ENCODE data around the gene TENM4.

TENM4 gene

DNA sequence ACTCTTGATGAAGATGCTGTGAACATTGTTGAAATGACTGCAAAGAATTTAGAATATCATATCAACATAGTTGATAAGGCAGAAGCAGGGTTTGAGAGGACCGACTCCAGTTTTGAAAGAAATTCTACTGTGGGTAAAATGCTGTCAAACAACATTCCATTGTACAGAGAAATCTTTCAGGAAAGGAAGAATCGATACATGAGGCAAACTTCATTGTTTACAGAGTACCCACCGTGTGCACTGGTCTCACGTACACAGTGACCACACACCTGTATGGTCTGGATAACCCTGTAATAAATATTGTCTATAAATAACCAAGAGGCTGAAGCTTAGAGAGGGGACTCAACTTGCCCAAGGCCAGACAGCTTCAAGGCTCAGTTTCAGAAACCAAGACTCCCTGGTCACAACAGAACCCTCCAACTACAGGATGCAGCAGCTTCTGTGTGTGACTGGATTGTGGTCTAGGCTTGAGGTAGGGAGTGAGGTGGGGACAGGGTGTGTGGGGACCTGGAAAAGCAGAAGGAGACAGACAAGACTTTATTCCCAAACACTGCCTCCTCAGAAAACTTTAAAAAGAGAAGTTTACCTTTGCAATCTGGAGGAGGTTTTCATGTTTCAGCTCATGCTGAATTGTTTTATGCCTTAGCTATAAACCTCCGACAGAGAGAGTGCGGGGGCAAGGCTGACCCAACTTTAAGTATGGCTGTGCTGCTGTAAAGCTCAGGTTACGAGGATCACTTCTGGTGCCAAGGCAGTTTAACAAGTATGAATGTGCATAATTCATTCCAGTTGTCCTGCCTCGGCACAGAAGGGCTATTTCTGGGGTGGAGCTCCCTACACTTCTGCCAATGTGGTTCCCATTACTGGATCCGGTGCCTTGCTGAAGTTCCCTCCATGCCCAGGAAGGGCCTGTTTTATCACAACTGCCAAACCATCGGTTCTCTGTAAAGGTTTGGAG lies 493.6 kb downstream of the TENM4 start:
- no peak for DNase-seq

DNA sequence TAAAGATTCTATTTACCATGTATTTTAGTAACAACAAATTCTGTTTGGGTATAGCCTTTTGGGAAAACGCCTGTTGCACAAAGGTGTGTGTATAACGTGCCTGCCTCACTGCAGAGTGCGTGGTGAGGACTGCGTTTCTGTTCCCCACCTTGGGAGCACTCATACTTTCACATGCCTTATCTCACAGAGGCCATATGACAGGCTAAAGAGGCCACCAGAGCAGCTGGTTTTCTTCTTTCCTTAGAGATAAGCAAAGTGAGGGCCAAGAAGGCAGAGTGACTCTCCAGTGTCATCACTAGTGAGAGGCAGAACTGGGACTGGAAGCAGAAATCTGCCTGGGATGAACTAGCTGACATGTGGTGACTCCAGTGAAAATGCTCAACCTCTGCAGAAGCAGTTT lies 497.0 kb downstream of the TENM4 start:
- DNase-seq, result no peak

- no peak for DNase-seq
These were observed 497.7 kb downstream of the TENM4 start for GRCh38 chr11:78943154-78943553.

DNA sequence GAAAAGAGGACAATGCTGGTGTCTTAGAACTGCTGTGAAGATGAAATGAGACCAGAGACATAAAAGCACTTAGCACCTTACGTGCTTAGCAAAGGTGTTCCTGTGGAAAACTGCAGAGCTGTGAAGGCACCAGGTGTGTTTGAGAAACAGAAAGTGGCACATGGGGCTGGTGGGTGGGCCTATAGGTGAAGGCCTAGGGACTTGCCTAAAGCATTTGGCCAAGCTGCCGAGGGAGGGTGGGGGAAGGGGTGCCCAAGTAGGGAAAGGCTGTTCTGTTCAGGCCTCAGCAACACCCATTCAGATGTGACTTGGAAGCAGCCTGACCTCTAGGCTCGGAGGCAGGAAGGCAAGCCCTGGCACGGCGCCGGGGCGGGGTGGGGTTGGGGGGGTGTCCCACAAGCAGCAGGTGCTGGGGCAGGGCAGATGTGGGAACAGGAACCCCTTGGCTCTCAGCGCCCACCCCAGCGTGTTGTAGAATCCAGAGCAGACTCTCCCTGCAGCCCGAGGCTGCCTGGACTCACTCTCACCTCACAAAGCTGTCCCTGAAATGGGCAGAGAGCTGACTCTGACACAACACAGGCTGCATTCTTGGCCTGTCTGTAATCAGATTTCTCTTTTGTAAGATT lies 499.5 kb downstream of the TENM4 start:
- DNase-seq, result no peak

- no peak for DNase-seq
These were observed 500.2 kb downstream of the TENM4 start for GRCh38 chr11:78940500-78941225.

DNA sequence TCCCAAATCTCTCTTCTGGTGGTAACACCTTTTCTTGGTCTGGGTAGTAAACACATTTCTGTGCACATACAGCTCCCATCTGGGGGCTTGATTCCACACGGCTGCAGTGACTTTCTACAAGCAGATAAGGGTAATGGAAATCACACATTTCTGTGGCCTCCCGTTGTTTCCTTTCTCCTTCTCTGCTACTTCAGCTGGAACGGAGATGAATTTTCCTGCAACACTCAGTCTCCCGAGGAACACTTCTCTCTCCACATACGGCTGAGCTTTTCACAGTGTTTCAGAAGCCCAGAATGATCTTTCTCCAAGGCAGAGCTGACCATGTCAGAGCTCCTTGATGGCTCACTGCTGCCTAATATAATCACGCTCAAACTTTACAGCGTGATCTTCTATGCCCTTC lies 501.9 kb downstream of the TENM4 start:
- no peak for DNase-seq

DNA sequence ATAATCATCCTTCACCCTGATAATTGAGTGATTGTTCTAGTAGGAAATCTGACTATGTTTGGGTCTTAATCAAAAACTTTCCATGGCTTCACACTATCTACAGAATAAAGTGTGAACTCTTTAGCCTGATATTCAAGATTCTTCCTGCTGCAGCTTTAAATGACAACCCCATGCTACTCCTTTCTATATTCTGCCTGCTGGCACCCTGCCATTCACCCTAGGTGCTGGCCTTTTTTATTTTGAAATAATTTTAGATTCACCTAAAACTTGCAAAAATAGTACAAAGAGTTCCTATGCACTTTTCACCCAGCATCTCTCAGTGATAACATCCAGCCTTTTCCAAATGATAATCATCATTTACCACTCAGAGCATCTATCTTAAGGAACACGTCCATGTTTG lies 502.8 kb downstream of the TENM4 start:
- DNase-seq, result no peak

DNA sequence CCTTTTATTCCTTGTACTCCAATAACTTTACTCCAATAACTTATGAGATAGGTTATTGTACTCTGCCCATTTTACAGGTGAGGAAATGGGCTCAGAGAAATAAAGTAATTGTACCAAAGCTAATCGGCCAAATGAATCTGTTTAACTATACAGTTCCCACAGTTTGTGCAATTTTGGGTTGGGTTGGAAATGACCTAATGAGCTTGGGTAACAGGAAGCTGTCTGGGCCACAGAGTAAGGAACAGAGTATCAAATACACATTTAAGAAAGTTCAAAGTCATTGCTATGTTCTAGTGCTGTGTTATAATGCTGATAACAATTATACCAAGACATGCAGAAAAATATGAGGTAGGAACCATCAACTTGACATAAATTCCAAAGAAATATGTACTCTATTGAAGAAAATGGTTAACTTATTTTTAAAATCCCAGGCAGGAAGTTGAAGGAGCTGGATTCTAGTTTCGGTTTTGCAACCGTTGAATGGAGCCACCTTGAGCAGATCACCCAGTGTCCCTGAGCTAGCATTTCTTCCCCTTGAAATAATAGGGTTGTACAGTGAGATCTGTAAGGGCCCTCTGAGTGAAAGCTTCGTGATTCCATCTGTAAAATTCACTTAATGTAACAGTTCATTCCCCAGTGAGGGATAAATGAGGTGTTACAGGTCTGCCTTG lies 505.3 kb downstream of the TENM4 start:
- DNase-seq, result no peak

GRCh38 chr11:78933350-78933749 lies 507.5 kb downstream of the TENM4 start:
- no peak for DNase-seq

DNA sequence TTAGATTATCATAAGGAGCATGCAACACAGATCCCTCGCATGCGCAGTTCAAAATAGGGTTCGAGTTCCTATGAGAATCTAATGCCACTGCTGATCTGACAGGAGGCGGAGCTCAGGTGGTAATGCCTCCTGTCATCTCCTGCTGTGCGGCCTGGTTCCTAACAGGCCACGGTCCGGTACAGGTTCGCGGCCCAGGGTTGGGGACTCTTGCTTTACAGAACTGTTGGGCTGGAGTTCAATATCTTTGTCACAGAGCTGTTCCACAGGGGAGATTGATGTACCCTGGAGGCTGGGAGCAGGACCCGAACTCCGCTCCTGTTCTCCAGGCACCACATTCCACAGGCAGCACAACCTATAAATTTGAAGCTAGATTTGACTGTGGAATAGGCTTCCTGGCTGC lies 508.1 kb downstream of the TENM4 start:
- DNase-seq, result no peak

- DNase-seq, result no peak
These were observed 508.9 kb downstream of the TENM4 start for GRCh38 chr11:78931891-78932290.

DNA sequence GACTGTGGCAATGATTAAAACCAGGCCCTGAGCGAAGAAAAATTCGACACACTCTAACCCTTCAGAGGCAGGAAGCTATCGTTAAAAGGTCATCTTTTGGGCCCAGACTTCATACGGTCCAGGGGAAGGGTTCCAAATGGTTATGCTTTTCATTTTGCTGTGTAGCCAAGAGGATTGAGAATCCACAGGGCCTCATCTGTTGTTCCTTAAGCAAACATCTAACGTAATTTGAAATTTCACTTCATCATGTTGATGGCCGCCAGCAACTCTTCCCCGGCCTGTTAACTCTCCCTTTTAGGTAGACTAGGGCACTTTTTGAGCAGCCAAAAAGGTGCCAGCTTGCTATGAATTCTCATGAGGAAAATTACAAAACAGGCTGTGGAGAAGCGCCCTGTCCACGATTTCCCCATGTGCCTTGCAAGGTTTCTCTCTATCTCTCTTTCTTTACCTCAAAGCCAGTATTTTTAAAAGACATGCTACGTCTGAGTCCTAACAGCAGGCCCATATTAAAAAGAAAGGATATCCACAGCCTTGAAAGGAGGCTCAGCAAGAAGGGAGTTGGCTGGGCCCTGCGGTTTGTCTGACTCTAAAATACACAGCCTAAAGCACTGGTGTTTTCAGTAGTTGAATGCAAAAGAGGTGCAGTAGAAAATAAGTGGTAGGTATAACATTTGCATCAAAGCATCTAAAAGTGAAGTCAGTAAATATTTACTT lies 509.9 kb downstream of the TENM4 start:
- no peak for DNase-seq

- no peak for DNase-seq
These were observed 511.0 kb downstream of the TENM4 start for GRCh38 chr11:78929906-78930220.

DNA sequence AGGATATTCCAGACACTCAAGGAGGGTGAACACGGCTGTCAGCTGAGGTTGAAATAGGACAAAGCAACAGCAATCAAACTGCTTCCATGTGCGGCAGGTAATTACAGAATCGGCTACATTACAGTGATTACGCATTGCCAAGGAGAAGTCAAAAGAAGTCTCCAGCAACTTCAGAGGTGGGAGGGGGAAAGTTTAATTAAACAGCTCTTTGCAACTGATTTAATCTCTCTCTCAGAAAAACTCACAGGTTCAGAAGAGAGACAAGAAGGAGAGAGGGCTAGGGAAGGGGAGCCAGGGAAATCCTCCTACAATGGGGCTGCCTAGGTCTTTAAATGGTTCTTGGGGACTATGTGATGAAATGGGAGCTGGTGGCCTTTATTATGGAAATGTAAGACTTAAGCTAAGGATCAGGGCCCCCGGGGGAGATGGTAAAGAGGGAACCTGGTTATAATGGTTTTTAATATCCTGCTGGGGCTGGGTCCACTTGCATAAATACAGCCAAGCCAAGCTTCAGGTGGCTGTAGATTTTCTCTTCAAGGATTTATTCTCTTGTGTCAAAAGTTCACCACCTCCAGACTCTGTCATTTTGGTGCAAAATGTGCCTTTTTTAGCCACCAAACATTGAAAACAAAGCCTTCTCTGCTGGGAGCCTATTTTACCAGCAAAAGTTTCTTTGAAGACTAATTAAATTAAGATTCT lies 511.5 kb downstream of the TENM4 start:
- no peak for DNase-seq

DNA sequence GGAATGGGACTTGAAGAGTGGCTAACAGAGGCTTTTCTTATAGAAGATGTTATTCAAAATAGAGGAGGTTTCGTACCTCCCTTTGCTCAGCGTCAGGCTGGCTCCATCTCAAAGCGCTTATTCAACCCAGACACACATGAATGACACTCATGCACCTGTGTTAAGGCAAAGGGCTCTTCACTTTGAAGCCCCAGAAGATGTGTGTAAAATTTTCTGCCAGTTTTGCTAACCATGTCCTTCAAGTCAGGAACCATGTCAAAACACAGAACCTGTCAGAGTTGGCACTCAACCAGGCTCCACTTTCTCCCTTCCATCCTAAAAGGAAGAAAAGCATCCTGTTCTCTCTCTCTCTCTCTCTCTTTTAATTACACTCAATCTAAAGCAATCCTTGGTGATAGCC lies 513.3 kb downstream of the TENM4 start:
- no peak for DNase-seq

DNA sequence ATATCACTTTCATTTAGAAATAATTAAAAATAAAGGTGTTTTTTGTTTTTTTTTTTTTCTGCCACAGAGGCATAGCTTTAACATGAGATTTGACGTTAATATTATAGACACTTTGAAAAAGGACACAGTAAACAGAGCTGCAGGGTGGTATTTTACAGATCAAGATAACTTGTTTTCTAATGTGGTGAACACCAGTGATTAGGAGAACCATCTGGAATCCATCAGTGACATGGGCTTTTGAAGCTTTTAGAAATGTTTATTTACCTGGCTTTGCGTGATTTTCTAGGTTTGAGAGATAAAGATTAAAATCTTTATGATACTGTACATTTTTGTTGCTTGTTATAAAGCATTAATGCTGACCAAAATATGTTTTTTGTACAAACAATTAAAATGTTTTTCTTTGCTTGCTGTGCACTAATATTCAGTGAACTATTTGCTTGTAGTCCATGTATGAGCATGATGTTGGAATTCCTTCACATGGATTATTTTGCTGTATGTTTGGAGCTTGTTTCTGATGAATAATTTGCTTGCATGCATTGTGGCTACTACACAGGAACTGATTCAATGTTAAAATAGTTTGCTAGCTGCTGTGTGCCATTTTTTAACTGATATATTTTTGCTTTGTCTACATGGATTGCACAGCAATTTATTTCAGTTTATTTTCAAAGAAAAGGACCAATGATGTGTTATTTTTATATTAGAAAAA lies 514.0 kb downstream of the TENM4 start:
- no peak for DNase-seq

- DNase-seq, result no peak
These were observed 515.4 kb downstream of the TENM4 start for GRCh38 chr11:78925387-78925786.

DNA sequence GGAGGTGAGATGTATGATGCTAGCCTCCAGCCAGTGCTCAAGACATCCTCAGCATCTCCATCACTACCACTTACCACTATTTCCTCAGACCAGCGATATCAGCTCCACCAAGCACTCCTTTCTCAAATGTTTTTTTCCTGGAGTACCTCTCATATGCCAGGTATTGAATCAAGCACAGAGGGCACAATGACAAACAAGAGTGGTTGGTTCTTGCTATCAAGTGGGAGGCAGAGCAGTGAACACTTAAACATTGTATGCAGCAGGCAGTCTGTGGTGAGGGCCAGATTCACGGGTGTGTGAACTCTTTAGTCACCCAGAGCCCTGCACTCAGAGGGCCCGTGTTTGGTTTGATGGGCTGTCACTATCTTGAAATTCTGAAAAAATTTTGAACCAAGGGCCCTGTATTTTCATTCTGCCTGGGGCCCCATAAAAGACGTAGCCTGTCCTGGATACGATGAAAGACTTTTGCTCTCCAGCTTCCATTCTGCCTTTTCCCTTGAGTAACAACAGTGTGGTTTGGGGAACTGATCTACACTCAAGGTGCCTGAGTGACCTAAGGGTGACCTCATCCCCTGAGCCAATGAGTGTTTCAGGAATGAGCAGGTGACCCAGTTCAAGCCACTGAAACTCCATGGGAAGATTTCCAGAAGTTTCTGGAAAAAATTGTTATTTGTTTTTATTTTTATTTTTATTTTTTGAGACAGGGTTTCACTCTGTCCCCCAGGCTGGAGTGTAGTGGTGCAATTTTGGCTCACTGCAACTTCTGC lies 517.8 kb downstream of the TENM4 start:
- DNase-seq, result no peak

DNA sequence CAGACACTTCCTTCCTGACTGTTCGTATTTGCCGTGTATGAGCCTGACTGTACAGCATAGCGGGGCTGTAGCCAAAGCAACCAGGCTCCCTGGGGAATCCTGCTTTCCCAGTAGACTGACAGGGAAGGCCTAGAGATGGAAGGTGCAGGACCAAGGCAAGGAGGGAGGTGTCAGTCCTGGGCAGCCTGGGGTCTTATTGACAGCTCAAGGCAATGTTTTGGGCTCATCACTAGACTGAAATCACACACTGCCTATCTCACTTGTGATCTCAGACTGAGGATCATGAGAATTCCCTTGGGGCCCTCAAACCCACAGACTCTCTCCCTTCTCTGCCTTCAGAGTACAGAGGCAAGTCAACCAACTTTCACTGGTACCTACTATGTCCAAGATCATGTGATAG lies 519.3 kb downstream of the TENM4 start:
- DNase-seq, result no peak

DNA sequence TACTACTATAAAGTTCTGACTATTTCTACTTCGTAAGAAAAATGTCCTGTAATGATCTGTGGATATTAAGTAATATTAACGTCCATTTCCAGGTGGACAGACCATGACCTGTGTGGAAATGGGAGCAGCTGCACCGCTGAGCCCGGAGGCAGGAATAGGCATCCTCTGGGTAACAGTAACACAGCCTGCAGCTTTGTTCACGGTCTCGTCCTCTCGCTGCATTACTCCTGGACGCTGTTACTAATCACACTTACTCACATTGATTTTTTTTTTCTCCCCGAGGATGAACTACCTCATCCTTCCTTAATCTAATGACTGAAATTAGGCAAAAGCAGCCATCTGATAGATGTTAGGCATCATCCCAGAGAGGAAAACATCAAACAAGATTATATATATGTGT lies 520.5 kb downstream of the TENM4 start:
- DNase-seq, result no peak

GRCh38 chr11:78916759-78917158 lies 524.1 kb downstream of the TENM4 start:
- no peak for DNase-seq
